Measurements from ENCODE around the gene KPNA3.
"Not testable (repeated sequence)": the region's sequence is repeated elsewhere in the genome, so short reads cannot be mapped to it uniquely, and the experiment has no call there.

The KPNA3 gene

DNA sequence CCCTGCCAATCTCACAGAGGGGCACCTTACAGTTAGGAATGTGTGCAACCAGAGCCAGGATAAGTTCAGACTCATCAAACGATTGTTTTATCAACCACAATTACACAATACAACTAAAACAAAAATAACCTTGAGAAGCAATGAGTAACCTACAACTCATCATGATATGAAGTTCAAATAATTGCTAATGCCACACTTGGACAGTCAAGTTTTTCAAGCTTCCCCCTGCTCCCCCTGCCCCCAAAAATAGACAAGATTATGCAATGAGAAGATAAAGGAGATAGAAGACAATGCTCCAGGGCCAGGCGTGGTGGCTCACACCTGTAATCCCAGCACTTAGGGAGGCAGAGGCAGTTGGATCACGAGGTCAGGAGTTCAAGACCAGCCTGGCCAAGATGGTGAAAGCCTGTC, 13.6 kb upstream of the KPNA3 start:
- peak; percentile 18 for DNase-seq

- DNase-seq: not testable (repeated sequence)
Observed at GRCh38 chr13:49803047-49803446, 10.6 kb upstream of the KPNA3 start.

DNA sequence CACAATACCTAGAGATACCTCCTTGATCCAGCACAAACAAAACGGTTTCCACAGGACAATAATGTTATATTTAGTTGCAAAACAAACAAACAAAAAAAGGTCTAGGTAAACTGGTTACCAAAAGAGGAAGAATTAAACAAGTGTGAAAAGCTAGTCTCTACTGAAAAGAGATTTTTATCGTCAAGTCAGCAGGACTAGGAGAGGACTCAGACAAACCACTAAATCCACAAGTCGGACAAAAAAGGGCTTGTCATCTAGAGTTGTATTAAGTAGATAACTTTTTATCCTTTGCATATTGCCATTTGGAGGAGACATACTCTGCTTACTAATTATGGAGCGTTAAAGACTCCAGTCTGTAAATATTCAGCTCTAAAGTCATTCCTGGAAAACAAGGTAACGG, 9.9 kb upstream of the KPNA3 start:
- DNase-seq: no peak

DNA sequence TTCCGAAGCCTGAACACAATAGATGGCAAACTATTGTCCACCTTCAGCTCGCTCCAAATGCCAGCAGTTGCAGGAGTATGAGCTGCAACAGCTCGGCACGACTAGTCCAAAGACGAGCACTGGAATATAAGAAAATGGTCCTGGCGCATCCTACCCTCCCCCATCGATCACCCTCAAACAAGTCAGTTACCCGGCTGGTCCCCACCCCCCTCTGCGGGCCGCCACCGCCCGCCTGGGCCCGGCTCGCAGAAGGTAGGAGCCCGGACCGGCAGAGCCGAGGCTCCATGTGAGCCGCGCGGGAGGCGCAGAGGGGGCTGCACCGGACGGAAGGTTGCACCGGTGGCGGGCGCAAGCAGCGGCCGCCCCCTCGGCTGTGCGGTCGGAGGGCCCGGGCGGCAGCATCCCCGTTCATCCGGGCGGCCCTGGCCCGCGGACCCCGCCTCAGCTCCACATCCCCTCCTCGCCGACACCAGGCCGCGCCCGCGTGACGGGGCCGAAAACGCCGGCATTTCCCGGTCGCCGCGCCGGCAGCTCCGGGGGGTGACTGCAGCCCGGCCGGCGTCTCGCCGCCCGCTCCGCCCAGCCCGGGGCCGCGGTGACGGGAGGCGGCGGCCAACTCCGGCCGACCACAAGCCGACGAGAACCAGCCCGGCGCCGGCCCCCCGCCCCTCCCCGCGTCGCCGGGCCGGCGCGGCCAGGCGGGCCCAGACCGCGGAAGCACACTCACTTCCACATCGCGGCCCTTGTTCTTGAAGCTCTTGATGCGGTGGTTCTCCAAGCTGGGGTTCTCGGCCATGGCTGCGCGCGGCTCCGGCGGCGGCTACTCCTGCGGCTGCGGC, 552 bp downstream of the KPNA3 start:
- no peak for DNase-seq

DNA sequence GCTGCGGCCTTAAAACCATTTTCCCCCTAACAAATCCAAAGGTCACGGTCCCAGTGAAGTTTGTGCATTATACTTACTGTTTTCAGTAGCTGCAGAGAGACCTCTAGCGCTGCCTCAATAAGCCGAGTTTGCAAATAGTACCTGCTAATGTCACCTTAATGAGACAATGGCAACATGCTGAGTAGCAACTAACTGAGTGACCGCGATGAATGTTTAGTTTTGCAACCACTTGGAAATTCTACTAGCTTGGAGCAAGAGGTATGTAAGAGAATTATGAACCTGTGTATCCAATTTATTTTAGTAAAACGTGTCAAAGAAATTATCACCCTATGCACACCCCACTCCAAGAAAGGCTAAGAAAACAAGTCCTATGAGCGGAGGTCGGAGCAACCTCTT, 1.2 kb downstream of the KPNA3 start:
- DNase-seq: peak; percentile 30

DNA sequence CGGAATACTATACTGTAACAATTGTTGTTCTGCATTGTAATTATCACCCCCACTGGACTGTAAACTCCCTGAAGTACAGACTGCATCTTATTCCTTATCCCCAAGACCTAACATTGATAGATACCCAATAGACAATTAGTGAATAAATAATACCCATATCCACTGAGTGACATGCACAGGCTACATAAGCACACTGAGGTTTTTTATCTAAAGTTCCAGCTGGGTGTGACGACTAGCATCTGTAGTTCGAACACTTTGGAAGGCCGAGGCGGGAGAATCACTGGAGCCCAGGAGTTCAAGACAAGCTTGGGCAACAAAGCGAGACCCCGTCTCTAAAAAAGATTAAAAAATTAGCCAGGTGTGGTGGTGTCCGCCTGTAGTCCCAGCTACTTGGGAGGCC, 2.5 kb downstream of the KPNA3 start:
- no peak for DNase-seq

DNA sequence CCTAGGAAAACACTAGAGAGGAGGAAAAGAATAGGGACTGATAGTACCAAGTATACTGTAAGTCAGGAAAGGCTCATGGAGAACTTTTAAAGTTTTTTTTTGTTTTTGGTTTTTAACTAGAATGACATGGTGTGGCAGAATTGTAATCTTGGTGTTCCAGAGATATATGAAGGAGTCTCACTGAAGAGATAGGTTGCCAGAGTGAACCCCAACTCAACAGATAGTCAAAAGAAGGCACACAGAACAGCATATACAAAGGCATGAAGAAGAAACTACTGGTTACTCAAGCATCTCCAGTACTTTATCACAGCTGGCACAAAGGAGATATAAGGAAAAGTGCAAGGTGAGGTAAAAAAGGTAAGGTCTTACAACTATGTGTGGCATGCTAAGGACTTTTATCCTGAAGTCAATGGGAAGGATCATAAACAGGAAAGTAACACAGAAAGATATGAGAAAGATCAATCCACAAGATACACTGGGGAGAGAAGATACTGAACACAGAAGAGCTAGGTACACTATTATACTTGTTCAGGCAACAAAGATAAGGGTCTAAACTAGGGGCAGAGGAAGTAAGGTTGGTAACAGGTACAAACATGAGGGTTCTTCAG, 6.0 kb downstream of the KPNA3 start:
- no peak for DNase-seq

GRCh38 chr13:49784886-49785570, 7.5 kb downstream of the KPNA3 start:
- no peak for DNase-seq

DNA sequence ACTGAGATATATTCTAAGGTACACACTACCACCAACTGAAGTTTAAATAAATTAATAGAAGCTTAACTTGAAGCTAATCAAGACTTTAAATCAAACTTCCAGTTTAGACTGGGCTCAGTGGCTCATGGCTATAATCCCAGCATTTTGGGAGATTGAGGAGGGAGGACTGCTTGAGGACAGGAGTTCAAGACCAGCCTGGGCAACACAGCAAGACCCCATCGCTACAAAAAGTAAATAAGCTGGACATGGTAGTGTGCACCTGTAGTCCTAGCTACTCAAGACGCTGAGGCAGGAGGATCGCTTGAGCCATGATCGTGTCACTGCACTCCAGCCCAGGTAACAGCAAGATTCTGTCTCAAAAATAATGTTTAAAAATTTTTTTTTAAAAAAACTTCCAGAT, 8.6 kb downstream of the KPNA3 start:
- DNase-seq: no peak

DNA sequence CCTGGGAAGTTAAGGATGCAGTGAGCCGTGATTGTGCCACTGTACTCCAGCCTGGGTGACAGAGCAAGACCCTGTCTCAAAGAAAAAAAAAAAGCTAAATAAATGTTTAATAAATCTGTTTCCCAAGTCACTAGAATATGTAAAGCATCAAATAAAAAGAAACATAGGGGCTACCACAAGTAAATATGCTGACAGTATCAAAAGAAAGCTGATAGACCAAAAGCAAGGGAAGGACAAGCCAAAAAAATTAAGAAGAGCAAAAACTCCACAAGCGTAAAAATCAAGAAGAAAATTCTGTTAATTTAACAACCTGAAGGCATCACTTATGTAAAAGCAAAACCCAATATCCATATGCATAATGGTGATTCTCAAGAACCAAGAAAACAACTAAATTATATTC, 9.7 kb downstream of the KPNA3 start:
- DNase-seq: no peak

GRCh38 chr13:49781806-49782205, 10.7 kb downstream of the KPNA3 start:
- no peak for DNase-seq

- DNase-seq: no peak
Observed at GRCh38 chr13:49779721-49780120, 12.8 kb downstream of the KPNA3 start.

DNA sequence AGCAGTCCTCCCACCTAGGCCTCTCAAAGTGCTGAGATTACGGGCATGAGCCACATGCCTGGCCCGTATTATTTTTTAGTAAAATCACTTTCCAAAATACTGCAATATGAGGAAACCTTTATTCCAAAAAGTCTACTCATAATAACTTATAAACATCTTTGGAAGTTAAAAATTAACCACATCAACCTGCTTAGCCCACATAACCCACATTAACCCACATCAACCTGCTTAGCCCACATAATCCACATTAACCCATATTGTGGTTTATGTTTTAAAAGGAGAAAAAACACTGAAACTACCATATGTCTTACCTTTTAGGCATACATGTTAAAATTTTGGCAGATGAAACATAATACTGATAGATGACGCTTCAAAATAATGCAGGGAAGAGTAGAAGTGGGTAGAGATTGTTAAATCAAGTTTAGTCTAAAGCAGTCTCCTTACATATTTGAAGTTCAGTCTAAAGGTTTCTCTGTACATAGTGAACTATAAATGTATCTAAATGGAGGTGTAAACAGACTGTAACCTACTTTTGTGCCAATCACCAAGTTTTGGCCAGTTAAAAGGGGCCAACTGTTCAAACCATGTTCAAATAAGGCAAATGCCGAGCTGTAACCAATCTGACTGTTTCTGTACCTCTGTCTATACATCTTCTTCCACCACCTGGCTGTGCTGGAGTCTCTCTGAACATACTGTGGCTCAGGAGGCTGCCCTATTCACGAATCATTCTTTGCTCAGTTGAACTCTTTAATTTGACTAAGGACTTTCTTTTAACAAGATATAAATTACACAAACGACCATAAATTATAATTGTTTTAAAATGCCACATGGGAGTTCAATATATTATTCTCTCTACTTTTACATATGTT, 14.5 kb downstream of the KPNA3 start:
- no peak for DNase-seq

DNA sequence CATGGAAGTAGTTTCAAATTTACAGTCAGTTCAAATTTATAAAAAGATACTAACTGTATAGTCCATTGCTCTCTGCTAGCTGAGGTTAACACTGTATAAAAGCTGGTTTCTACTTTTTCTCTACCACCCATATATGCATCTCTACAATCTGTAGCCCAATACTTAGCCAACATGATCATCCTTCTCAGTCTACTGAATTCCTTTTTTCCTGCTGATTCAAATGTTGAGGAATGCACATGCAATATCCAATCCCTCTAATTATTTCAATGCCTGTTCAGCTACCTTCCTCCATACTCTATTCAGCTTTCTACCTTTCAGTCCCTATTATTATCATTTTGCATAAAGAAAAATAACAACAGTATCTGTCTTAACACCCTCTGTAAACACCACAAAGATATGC, 15.6 kb downstream of the KPNA3 start:
- DNase-seq: peak; percentile 5

- no peak for DNase-seq
Observed at GRCh38 chr13:49774376-49775005, 18.0 kb downstream of the KPNA3 start.

DNA sequence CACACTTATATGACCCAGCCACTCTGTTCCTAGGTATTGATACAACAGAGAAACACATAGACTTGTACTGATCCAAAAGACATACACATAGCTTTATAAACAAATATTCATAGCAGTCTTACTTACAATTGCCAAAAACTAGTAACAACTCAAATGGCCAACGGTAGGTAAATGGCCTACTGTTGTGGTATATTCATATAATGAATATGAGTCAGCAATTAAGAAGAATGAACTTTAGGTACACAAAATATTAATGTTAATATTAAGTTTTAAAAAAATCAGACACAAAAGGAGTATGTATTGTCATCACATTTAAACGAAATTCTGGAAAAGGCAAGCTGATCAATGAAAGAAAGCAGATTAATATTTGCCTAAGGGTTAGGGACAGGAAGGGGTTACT, 19.7 kb downstream of the KPNA3 start:
- DNase-seq: no peak

DNA sequence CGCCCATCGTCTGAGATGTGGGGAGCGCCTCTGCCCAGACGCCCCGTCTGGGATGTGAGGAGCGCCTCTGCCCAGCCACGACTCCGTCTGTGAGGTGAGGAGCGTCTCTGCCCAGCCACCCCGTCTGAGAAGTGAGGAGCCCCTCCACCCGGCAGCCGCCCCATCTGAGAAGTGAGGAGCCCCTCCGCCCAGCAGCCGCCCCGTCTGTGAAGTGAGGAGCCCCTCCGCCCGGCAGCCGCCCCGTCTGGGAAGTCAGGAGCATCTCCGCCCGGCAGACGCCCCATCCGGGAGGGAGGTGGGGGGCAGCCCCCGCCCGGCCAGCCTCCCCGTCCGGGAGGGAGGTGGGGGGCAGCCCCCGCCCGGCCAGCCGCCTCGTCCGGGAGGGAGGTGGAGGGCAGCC, 30.7 kb downstream of the KPNA3 start:
- DNase-seq: not testable (repeated sequence)

- DNase-seq: no peak
Observed at GRCh38 chr13:49760558-49760957, 31.9 kb downstream of the KPNA3 start.

GRCh38 chr13:49759503-49759902, 33.0 kb downstream of the KPNA3 start:
- DNase-seq: no peak

GRCh38 chr13:49756263-49756662, 36.2 kb downstream of the KPNA3 start:
- no peak for DNase-seq

- DNase-seq: no peak
Observed at GRCh38 chr13:49754146-49754545, 38.3 kb downstream of the KPNA3 start.

DNA sequence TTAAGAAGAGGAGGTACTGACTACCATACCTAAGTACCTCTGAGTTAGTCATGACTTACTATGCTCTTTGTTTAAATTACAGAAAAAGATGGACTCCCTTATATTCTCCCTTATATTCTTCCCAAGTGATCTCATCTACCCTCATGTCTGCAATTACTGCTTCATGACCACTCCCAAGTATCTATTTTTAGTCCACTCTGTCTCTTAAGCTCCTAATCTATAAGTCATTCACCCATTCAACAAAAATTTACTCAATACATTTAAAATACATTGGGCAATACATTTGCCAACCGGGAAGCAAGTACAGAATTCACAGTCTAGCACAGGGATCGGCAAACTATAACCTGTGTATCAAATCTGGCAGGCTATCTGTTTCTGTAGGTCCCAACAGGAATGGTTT, 42.6 kb downstream of the KPNA3 start:
- no peak for DNase-seq

DNA sequence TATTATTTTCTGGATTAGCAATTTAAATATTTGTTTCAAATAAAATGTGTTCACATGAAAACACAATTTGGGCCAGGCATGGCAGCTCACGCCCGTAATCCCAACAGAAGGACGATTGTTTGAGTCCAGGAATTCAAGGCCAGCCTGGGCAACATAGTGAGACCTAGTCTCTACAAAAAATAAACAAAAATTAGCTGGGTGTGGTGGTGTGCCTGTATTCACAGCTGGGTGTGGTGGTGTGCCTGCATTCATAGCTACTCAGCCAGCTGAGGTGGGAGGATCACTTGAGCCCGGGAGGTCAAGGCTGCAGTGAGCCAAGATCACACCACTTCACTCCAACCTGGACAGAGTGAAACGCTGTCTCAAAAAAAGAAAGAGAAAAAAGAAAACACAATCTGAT, 46.4 kb downstream of the KPNA3 start:
- no peak for DNase-seq

All from kidney glomerular epithelial cell (primary cell).